Skin epidermis (tissue), 12 donors: ENCODE data around the gene FADS2.

Experiments used
- H3K27ac ChIP-seq, 21 experiments: fragments of 200-600 bp; sonication (generic) in 11 of 21; one replicate each; pipeline ENCODE4 v1.5.0; 2020; ENCODE audit warnings: mild to moderate bottlenecking in 3 of 21, inconsistent platforms in 2 of 21, moderate library complexity in 2 of 21
- H3K4me3 ChIP-seq, 7 experiments: fragments of 200-600 bp; sonication (generic) in 2 of 7; one replicate each; pipeline ENCODE4 v1.5.0; 2020; ENCODE audit warnings: inconsistent platforms in 2 of 7, mild to moderate bottlenecking in 2 of 7, moderate library complexity in 1 of 7

FADS2 gene

GRCh38 chr11:61896665-61897386, 68.7 kb downstream of the FADS2 start:
- Histone ChIP-seq H3K4me3 (no peak overlapping the region), H3K27ac (peak overlapping the region in 1 of 21 experiments; percentile 24)

DNA sequence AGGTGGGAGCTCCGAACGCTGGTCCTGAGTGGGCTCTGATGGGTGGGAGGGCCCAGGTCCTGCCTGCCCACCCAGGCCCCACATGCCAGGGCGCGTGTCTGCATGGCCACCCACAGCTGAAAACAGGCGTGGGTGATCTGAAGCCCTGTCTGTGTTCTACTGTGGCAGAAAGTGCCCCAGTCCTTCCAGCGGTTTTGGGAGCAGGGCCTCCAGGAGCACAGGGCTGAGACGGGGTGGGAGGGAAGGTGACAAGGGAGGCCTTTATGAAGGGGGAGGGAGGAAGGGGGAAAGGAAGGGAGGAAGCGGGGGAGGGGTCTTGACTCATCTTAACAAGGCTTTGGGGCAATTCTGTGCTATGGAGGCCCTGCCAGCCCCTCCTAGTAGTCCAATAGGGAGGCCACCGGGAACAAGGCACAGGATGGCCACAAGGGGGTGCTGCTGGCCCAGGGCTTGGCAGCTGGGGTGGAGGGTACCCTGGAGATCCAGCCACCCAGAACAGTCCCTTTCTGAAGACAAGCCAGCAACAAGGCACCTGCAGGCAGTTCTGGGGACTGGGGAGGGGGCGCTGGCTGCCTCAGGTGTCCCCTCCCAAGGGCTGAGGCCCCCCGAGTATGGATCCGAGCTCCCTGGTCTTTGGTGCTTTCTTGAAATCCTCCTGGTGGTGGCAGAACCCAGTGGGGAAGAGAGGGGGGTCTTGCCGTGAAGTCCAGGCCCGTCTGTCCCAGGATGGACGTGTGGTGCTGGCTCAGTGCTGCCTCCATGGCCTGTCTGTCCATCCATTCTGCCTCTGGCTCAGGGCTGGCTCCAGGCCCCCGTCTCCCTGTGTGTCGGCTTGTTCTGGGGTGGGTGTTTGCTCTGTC, 69.5 kb downstream of the FADS2 start:
- H3K27ac ChIP-seq: peak overlapping the region in 6 of 21 experiments; percentile 9 to 60 (median 34)
- H3K4me3 ChIP-seq: no peak overlapping the region

- peak overlapping the region in 5 of 21 experiments; percentile 9 to 60 (median 43) for H3K27ac ChIP-seq
These were observed 70.1 kb downstream of the FADS2 start for GRCh38 chr11:61898247-61898582.

GRCh38 chr11:61899146-61899841, 71.2 kb downstream of the FADS2 start:
- peak overlapping the region in 5 of 21 experiments; percentile 11 to 52 (median 38) for H3K27ac ChIP-seq
- no peak overlapping the region for H3K4me3 ChIP-seq

More at GRCh38 chr11:61898247-61898582, 70.1 kb downstream of the FADS2 start:
- H3K4me3 ChIP-seq: no peak overlapping the region

DNA sequence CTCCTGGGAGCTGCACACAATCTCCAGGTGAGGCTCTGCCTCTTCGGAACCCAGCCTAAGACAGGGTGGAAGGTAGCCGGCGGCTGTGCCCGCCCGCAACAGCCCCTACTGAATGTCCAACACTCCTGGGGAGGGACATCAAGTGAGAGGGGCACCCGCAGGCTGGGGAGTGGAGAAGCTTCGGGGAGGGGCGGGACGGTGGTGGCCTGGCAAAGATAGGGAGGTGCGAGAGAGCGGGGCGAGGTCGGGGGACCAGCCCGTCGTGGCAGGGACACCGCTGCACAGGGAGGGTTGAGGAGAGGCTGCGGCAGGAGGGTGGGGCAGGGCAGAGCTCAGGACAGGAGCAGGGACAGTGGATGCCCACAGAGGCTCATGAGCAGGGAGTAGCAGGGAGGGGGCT, 72.2 kb downstream of the FADS2 start:
- Histone ChIP-seq H3K4me3 (no peak overlapping the region), H3K27ac (peak overlapping the region in 2 of 21 experiments; percentile 3 to 10)

DNA sequence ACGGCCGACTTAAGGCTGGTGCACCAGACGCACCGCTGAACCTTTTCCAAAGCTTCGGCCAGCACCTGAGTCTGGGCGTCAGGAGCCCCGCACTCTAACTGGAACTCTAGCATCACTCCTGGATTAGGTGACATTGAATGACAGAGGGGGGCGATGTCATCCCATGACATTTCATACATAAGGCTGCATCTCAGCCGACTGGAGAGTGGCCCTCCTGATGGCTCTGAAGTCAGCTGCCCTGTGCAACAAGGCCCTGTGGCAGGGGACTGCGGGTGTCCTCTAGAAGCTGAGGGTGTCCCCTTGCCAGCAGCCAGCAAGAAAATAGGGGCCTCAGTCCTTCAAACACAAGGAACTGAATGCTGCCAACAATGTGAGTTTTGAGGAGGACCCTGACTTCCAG, 73.3 kb downstream of the FADS2 start:
- no peak overlapping the region for H3K27ac ChIP-seq
- H3K4me3 ChIP-seq: no peak overlapping the region

DNA sequence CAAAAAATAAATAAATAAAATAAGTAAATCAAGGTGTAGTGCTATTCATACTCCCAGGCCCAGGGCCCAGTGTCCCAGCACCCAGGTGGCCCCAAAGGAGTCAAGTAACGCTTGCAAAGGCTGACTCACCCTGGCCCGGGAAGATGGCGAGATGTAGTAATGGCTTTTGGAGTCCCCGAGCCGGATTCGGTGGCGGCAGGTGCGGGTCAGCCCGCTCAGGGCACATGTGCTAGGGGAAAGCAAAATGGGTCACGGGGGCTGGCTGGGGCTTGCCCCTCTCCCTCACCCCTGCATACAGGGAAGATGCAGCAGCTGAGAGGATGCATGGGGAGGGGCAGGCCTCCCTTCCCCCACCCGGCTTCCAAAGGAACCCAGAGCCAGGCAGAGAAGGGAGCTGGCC, 74.2 kb downstream of the FADS2 start:
- no peak overlapping the region for H3K4me3 ChIP-seq
- no peak overlapping the region for H3K27ac ChIP-seq

GRCh38 chr11:61903845-61904244, 75.7 kb downstream of the FADS2 start:
- H3K27ac ChIP-seq: no peak overlapping the region
- H3K4me3 ChIP-seq: no peak overlapping the region

DNA sequence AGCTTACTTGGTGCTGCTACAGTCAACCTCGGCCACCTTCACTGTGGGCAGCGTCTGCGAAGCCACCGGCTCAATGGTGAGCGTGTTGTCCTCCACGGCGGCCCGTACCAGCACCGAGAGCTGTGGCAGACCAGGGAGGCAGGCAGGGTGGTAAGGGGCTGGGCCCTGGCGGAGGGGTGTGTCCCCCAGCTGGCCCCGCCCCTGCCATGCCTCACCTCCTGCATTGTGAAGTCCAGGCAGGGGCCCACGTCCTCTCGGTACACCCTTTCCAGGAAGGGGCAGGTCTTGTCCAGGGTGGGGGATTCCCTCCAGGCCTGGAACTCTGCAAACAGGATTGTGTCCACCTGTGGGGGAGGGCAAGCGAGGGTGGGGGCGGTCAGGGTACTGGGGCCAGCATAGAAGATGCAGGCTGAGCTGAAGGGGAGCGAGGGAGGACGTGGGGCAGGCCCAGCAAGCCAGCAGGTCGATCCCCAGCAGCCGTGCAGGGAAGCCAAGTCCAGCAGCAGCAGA, 76.5 kb downstream of the FADS2 start:
- Histone ChIP-seq H3K4me3 (no peak overlapping the region), H3K27ac (no peak overlapping the region)

DNA sequence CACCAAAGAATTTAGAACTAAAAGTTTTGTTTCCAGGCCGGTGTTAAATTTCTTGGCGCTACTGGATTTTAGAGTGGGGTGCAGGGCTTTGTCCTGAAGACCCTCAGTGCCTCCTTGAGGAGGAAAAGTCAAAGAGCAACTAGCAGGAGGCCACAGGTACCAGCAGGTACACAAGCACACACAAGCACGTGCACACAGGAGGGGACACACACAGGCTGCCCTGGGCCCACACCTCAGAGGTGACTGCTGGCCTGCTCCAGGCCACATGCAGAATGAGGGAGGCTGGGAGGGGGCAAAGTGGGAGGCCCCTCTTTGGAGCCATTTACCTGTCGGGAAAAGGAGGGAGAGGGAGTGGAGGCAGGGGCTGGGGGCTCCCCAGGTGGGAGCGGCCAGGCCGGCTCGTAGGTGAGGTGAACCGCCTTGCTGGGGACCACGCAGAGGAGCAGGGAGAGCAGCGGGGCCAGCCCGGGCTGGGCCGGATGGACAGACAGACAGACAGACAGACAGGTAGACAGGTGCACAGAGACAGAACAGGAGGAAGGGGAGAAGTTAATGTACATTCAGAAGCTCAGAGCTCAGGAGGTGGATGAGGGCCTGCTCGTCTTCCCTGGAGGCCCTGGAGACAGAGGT, 77.1 kb downstream of the FADS2 start:
- no peak overlapping the region for H3K4me3 ChIP-seq
- peak overlapping the region in 1 of 21 experiments; percentile 7 for H3K27ac ChIP-seq

- Histone ChIP-seq H3K27ac (peak overlapping the region in 1 of 21 experiments; percentile 7), H3K4me3 (no peak overlapping the region)
These were observed 77.9 kb downstream of the FADS2 start for GRCh38 chr11:61905801-61906521.

GRCh38 chr11:61906522-61906909, 78.4 kb downstream of the FADS2 start:
- H3K4me3 ChIP-seq: no peak overlapping the region
- H3K27ac ChIP-seq: no peak overlapping the region

GRCh38 chr11:61907282-61907681, 79.2 kb downstream of the FADS2 start:
- no peak overlapping the region for H3K4me3 ChIP-seq
- H3K27ac ChIP-seq: no peak overlapping the region

- Histone ChIP-seq H3K27ac (peak overlapping the region in 3 of 21 experiments; percentile 55 to 70 (median 60)), H3K4me3 (no peak overlapping the region)
These were observed 80.0 kb downstream of the FADS2 start for GRCh38 chr11:61907871-61908729.

GRCh38 chr11:61908730-61909316, 80.7 kb downstream of the FADS2 start:
- H3K4me3 ChIP-seq: no peak overlapping the region
- H3K27ac ChIP-seq: peak overlapping the region in 6 of 21 experiments; percentile 4 to 70 (median 44)

- H3K27ac ChIP-seq: peak overlapping the region in 4 of 21 experiments; percentile 6 to 37 (median 28)
- no peak overlapping the region for H3K4me3 ChIP-seq
These were observed 82.4 kb downstream of the FADS2 start for GRCh38 chr11:61910187-61911127.
